Dendritic cell treated with granulocyte-macrophage colony-stimulating factor and Interleukin-4, amounts not matched to agents 40 ng/mL and 50 ng/mL, for 4 days (primary cell): ENCODE results near the gene RIT2.

Experiments
- H3K27ac Mint-ChIP-seq: one replicate; pipeline ENCODE4 v1.8.0; 2022; ENCODE audit warnings: mild to moderate bottlenecking, mixed read lengths
- H3K27me3 Mint-ChIP-seq: one replicate; pipeline ENCODE4 v1.8.0; 2022; ENCODE audit warnings: mild to moderate bottlenecking, mixed read lengths
- H3K36me3 Mint-ChIP-seq: one replicate; pipeline ENCODE4 v1.8.0; 2022; ENCODE audit warnings: low read depth, mixed read lengths
- H3K4me1 Mint-ChIP-seq: one replicate; pipeline ENCODE4 v1.8.0; 2022; ENCODE audit warnings: low read depth, mixed read lengths
- H3K4me3 Mint-ChIP-seq: one replicate; pipeline ENCODE4 v1.8.0; 2022; ENCODE audit warnings: mild to moderate bottlenecking, moderate library complexity, mixed read lengths
- H3K9me3 Mint-ChIP-seq: one replicate; pipeline ENCODE4 v1.8.0; 2022; ENCODE audit warnings: mixed read lengths
- intact Hi-C: fragments of 100-400 bp; cut with micrococcal nuclease; formaldehyde crosslinking; loops from one replicate; pipeline ENCODE4 v1.15.0; 2022

RIT2 gene

DNA sequence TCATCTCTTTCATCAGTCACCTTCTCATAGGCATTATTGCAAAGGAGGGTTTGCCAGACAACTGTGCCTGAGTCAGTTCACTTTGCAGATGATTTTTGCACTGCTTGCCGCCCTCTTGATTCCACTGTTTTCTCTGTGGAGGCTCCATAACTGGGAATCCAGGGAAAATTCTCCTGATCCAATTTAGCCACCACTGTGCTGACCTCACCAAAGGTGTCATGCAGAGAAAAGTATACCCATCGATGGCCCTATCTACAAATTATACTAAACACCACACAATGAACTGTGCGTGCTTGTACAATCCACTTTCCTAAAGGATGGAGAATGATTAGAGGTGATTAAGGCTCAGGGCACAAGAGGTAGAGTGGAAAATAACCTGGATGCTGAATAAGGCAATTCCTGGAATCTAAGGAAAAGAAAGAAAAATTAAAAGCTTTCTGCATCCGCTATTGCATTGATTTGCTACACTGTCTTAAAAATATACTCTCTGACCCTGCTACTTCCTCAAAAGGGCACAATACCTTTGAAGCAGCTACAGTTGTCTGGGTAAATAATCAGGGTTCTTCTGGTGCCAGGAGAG, 409.4 kb downstream of the RIT2 start:
- no peaks in the 10 kb centered on the region for H3K4me1 Mint-ChIP-seq
- H3K27ac Mint-ChIP-seq, result no peak overlapping the region
- no peak overlapping the region for H3K4me3 Mint-ChIP-seq
- H3K27me3 Mint-ChIP-seq, result no peaks in the 10 kb centered on the region
- H3K9me3 Mint-ChIP-seq, result no peaks in the 10 kb centered on the region
- intact Hi-C loops, result no loop called here
- H3K36me3 Mint-ChIP-seq, result no peaks in the 10 kb centered on the region
